CD14-positive monocyte (primary cell): ENCODE measurements around the gene RLF. TPM values are rescaled to one million over a fixed set of nuclear protein-coding genes. Genes with fewer than 3 reads are reported as not detected.

ENCODE experiments used
- DNase-seq, 3 donors: peaks; one replicate each; pipeline ENCODE4 v3.0.0-alpha.2; 2011 to 2022
- H2AFZ ChIP-seq: 2 replicates; pipeline ENCODE4 v1.6.0; 2012; ENCODE audit warnings: mild to moderate bottlenecking, low read depth, low read length, inconsistent platforms; ENCODE audit not compliant: insufficient read depth, poor library complexity, severe bottlenecking
- H3K27ac ChIP-seq, 2 donors: 1 replicate in 1 of 2; 2 replicates in 1 of 2; pipeline ENCODE4 v1.5.1; 2012 to 2013; ENCODE audit warnings: low read length in 2 of 2, control low read depth in 1 of 2, inconsistent platforms in 1 of 2, low read depth in 1 of 2, mild to moderate bottlenecking in 1 of 2
- H3K27me3 ChIP-seq, 2 donors: one replicate each; pipeline versions ENCODE4 v1.6.0 to v1.6.1; 2011 to 2013; ENCODE audit warnings: low read length in 2 of 2; ENCODE audit not compliant: control insufficient read depth in 2 of 2, insufficient read depth in 2 of 2
- H3K36me3 ChIP-seq, 2 donors: replicated peaks in 1 of 2; 1 replicate in 1 of 2; 2 replicates in 1 of 2; pipeline versions ENCODE4 v1.5.1 to v1.6.1; 2012 to 2013; ENCODE audit warnings: low read length in 2 of 2, control low read depth in 1 of 2, inconsistent platforms in 1 of 2, mild to moderate bottlenecking in 1 of 2; ENCODE audit not compliant: insufficient read depth in 2 of 2, control insufficient read depth in 1 of 2
- H3K4me1 ChIP-seq, 2 donors: 1 replicate in 1 of 2; 2 replicates in 1 of 2; pipeline versions ENCODE4 v1.5.1 to v1.6.1; 2012 to 2013; ENCODE audit warnings: low read length in 2 of 2, control low read depth in 1 of 2, inconsistent platforms in 1 of 2, mild to moderate bottlenecking in 1 of 2, moderate library complexity in 1 of 2; ENCODE audit not compliant: insufficient read depth in 2 of 2, control insufficient read depth in 1 of 2
- H3K4me2 ChIP-seq: replicated peaks from 2 replicates; pipeline ENCODE3; 2012; ENCODE audit warnings: low read length, moderate library complexity, mild to moderate bottlenecking; ENCODE audit not compliant: poor library complexity, severe bottlenecking; ENCODE audit errors: extremely low read depth
- H3K4me3 ChIP-seq, 3 experiments: fragments of 200-600 bp in 1 of 3; sonication (generic) in 1 of 3; replicated peaks in 1 of 3; 1 replicate in 2 of 3; 2 replicates in 1 of 3; pipeline ENCODE4 v1.5.1; 2011 to 2013; ENCODE audit warnings: low read length in 3 of 3, mild to moderate bottlenecking in 3 of 3, control low read depth in 2 of 3, low read depth in 2 of 3, inconsistent platforms in 1 of 3, moderate library complexity in 1 of 3
- H3K79me2 ChIP-seq: 2 replicates; pipeline ENCODE4 v1.6.0; 2012; ENCODE audit warnings: mild to moderate bottlenecking, control low read depth, inconsistent platforms, low read length, moderate library complexity; ENCODE audit not compliant: insufficient read depth
- H3K9ac ChIP-seq: 2 replicates; pipeline ENCODE4 v1.6.0; 2017; ENCODE audit warnings: low read length, mild to moderate bottlenecking; ENCODE audit not compliant: insufficient read depth, poor library complexity, severe bottlenecking
- H3K9me3 ChIP-seq, 2 donors: replicated peaks in 1 of 2; 1 replicate in 1 of 2; 2 replicates in 1 of 2; pipeline versions ENCODE4 v1.5.1 to v1.6.1; 2012 to 2013; ENCODE audit warnings: low read length in 2 of 2, control low read depth in 1 of 2; ENCODE audit not compliant: control insufficient read depth in 1 of 2, insufficient read depth in 1 of 2
- H4K20me1 ChIP-seq: 2 replicates; pipeline ENCODE4 v1.6.0; 2012; ENCODE audit warnings: mild to moderate bottlenecking, low read length, control low read depth, moderate library complexity; ENCODE audit not compliant: insufficient read depth
- H3K27ac Mint-ChIP-seq, 7 donors: one replicate each; pipeline ENCODE4 v1.8.0; 2020; ENCODE audit warnings: mild to moderate bottlenecking in 7 of 7, mixed read lengths in 7 of 7, moderate library complexity in 6 of 7, inconsistent platforms in 2 of 7
- H3K27me3 Mint-ChIP-seq, 3 donors: one replicate each; pipeline ENCODE4 v1.8.0; 2021 to 2022; ENCODE audit warnings: low read depth in 3 of 3, mild to moderate bottlenecking in 3 of 3, mixed read lengths in 3 of 3, moderate library complexity in 3 of 3, inconsistent platforms in 1 of 3
- H3K36me3 Mint-ChIP-seq, 2 donors: one replicate each; pipeline ENCODE4 v1.8.0; 2020; ENCODE audit warnings: mixed read lengths in 2 of 2, inconsistent platforms in 1 of 2, mild to moderate bottlenecking in 1 of 2
- H3K4me1 Mint-ChIP-seq: one replicate; pipeline ENCODE4 v1.8.0; 2020; ENCODE audit warnings: mild to moderate bottlenecking, mixed read lengths
- H3K4me3 Mint-ChIP-seq, 2 donors: one replicate each; pipeline ENCODE4 v1.8.0; 2020; ENCODE audit warnings: mild to moderate bottlenecking in 2 of 2, mixed read lengths in 2 of 2, moderate library complexity in 1 of 2
- H3K9me3 Mint-ChIP-seq, 7 donors: one replicate each; pipeline ENCODE4 v1.8.0; 2020 to 2022; ENCODE audit warnings: mixed read lengths in 7 of 7, mild to moderate bottlenecking in 6 of 7, moderate library complexity in 6 of 7, inconsistent platforms in 2 of 7
- CTCF ChIP-seq: fragments of 200-600 bp; IDR thresholded peaks from one replicate; pipeline ENCODE4 v1.8.0; 2022; ENCODE audit warnings: antibody characterized with exemption, mild to moderate bottlenecking
- WGBS: methylation state at CpG from one replicate; pipeline ENCODE4 v1.1.5; 2013; ENCODE audit warnings: missing lambda C conversion rate; ENCODE audit not compliant: insufficient coverage; 5-methylcytosine and 5-hydroxymethylcytosine counted together
- intact Hi-C, 2 donors: fragments of 100-400 bp; cut with micrococcal nuclease; formaldehyde crosslinking; loops; one replicate each; pipeline versions ENCODE4 v1.15.0 to v1.15.1; 2023
- polyA plus RNA-seq, 3 donors: library from polyadenylated mRNA; depleted of rRNA in 1 of 3; unstranded in 2 of 3; stranded (reverse) in 1 of 3; fragments of 300-500 nt in 2 of 3; fragments of >200 nt in 1 of 3; fragmentation: Illumina TruSeq in 2 of 3; gene quantifications; 1 replicate in 2 of 3; 2 replicates in 1 of 3; pipeline ENCODE4 v1.2.3, GENCODE V29; 2012 to 2021

The RLF gene
- polyA plus RNA-seq, 3 donors: 3.0 to 9.2 (median 6.2) TPM

- H3K27ac Mint-ChIP-seq: no peak overlapping the region
- no peak overlapping the region for H3K4me2 ChIP-seq
- H2AFZ ChIP-seq: no peak overlapping the region
- H3K9me3 Mint-ChIP-seq: no peaks in the 10 kb centered on the region
- no peaks in the 10 kb centered on the region for H3K4me1 ChIP-seq
- H3K4me3 ChIP-seq: no peak overlapping the region
- intact Hi-C loops: no loop called here
- WGBS: no CpG with 5 or more reads among the region's 3 CpGs
- H3K4me1 Mint-ChIP-seq: peaks cover 2% of the 10 kb centered on the region
- no peaks in the 10 kb centered on the region for H3K27me3 Mint-ChIP-seq
- H3K27ac ChIP-seq: no peak overlapping the region
- H3K79me2 ChIP-seq: no peaks in the 10 kb centered on the region
- no peak overlapping the region for H3K9ac ChIP-seq
- no peaks in the 10 kb centered on the region for H3K27me3 ChIP-seq
- peaks cover 61 to 78% of the 10 kb centered on the region in 2 donors for H3K36me3 Mint-ChIP-seq
- TF ChIP-seq CTCF: no peak
- H4K20me1 ChIP-seq: no peaks in the 10 kb centered on the region
- H3K9me3 ChIP-seq: no peaks in the 10 kb centered on the region
- H3K4me3 Mint-ChIP-seq: no peak overlapping the region
- no peak for DNase-seq
- peaks cover 74 to 85% of the 10 kb centered on the region in 2 donors for H3K36me3 ChIP-seq
Measured at GRCh38 chr1:40272653-40273213, 111.5 kb downstream of the RLF start.

GRCh38 chr1:40273547-40274166 is 112.5 kb downstream of the RLF start:
- Mint-ChIP-seq H3K27me3 (no peaks in the 10 kb centered on the region), H3K27ac (no peak overlapping the region), H3K9me3 (no peaks in the 10 kb centered on the region), H3K4me3 (no peak overlapping the region), H3K4me1 (peaks cover 2% of the 10 kb centered on the region), H3K36me3 (peaks cover 57 to 69% of the 10 kb centered on the region in 2 donors)
- H3K9me3 ChIP-seq: no peaks in the 10 kb centered on the region
- no peaks in the 10 kb centered on the region for H4K20me1 ChIP-seq
- peaks cover 65 to 78% of the 10 kb centered on the region in 2 donors for H3K36me3 ChIP-seq
- no peaks in the 10 kb centered on the region for H3K79me2 ChIP-seq
- intact Hi-C loops: no loop called here
- no peak for TF ChIP-seq CTCF
- H3K4me3 ChIP-seq: no peak overlapping the region
- H3K4me1 ChIP-seq: no peaks in the 10 kb centered on the region
- no peak overlapping the region for H3K27ac ChIP-seq
- DNase-seq: no peak
- no peak overlapping the region for H3K4me2 ChIP-seq
- H3K27me3 ChIP-seq: no peaks in the 10 kb centered on the region
- H2AFZ ChIP-seq: no peak overlapping the region
- H3K9ac ChIP-seq: no peak overlapping the region
- no CpG with 5 or more reads among the region's 4 CpGs for WGBS
